H9 (cell line): ENCODE data around the gene DGCR8. TPM values are rescaled to one million over a fixed set of nuclear protein-coding genes. Genes with fewer than 3 reads are reported as not detected.

Source experiments
- DNase-seq: peaks from one replicate; pipeline ENCODE4 v3.0.0-alpha.2; 2017
- H2AFZ ChIP-seq: one replicate; pipeline ENCODE4 v1.6.1; 2013; ENCODE audit warnings: mild to moderate bottlenecking, low read length, control low read depth, moderate library complexity
- H2AK5ac ChIP-seq: 2 replicates; pipeline ENCODE4 v1.6.1; 2013; ENCODE audit warnings: low read length, control low read depth, mixed read lengths; ENCODE audit not compliant: insufficient read length
- H2BK120ac ChIP-seq: one replicate; pipeline ENCODE4 v1.6.1; 2013; ENCODE audit warnings: low read depth, mild to moderate bottlenecking, low read length, control low read depth, inconsistent platforms; ENCODE audit not compliant: poor library complexity, severe bottlenecking
- H2BK12ac ChIP-seq: 2 replicates; pipeline ENCODE4 v1.6.1; 2013; ENCODE audit warnings: low read length, control low read depth, mixed read lengths, low read depth; ENCODE audit not compliant: insufficient read length
- H2BK15ac ChIP-seq: 2 replicates; pipeline ENCODE4 v1.6.1; 2013; ENCODE audit warnings: low read depth, low read length, control low read depth
- H2BK20ac ChIP-seq: one replicate; pipeline ENCODE4 v1.6.1; 2013; ENCODE audit warnings: low read depth, mild to moderate bottlenecking, low read length, control low read depth, inconsistent platforms; ENCODE audit not compliant: poor library complexity, severe bottlenecking
- H2BK5ac ChIP-seq: 2 replicates; pipeline ENCODE4 v1.6.1; 2013; ENCODE audit warnings: low read length, control low read depth, mixed read lengths; ENCODE audit not compliant: insufficient read length
- H3K14ac ChIP-seq: 2 replicates; pipeline ENCODE4 v1.6.1; 2013; ENCODE audit warnings: low read length, control low read depth; ENCODE audit not compliant: insufficient read depth
- H3K18ac ChIP-seq: 2 replicates; pipeline ENCODE4 v1.6.1; 2013; ENCODE audit warnings: low read depth, mild to moderate bottlenecking, mixed read lengths, low read length, control low read depth; ENCODE audit not compliant: insufficient read length
- H3K23ac ChIP-seq: 2 replicates; pipeline ENCODE4 v1.6.1; 2013; ENCODE audit warnings: low read length, control low read depth, mixed read lengths, low read depth; ENCODE audit not compliant: insufficient read length
- H3K23me2 ChIP-seq: 2 replicates; pipeline ENCODE4 v1.6.1; 2013; ENCODE audit warnings: low read depth, mild to moderate bottlenecking, mixed read lengths, low read length, control low read depth; ENCODE audit not compliant: insufficient read length, poor library complexity, severe bottlenecking
- H3K27ac ChIP-seq: 2 replicates; pipeline ENCODE4 v1.5.1; 2013; ENCODE audit warnings: low read length, control low read depth, mixed read lengths, low read depth; ENCODE audit not compliant: insufficient read length
- H3K27me3 ChIP-seq: 2 replicates; pipeline ENCODE4 v1.6.1; 2013; ENCODE audit warnings: low read length, control low read depth, inconsistent platforms; ENCODE audit not compliant: insufficient read depth
- H3K4ac ChIP-seq: 2 replicates; pipeline ENCODE4 v1.6.1; 2013; ENCODE audit warnings: low read depth, mild to moderate bottlenecking, control low read depth, inconsistent platforms, low read length, moderate library complexity
- H3K4me1 ChIP-seq: 2 replicates; pipeline ENCODE4 v1.6.1; 2013; ENCODE audit warnings: low read length, control low read depth, inconsistent platforms; ENCODE audit not compliant: insufficient read depth
- H3K4me2 ChIP-seq: 2 replicates; pipeline ENCODE4 v1.6.1; 2013; ENCODE audit warnings: low read length, control low read depth, mixed read lengths; ENCODE audit not compliant: insufficient read length, insufficient read depth
- H3K56ac ChIP-seq: 2 replicates; pipeline ENCODE4 v1.6.1; 2013; ENCODE audit warnings: low read depth, mild to moderate bottlenecking, mixed read lengths, low read length, control low read depth; ENCODE audit not compliant: insufficient read length
- H3K79me1 ChIP-seq: 2 replicates; pipeline ENCODE4 v1.6.1; 2013; ENCODE audit warnings: low read depth, mild to moderate bottlenecking, moderate library complexity, low read length, control low read depth, inconsistent platforms; ENCODE audit not compliant: insufficient read depth, poor library complexity, severe bottlenecking
- H3K79me2 ChIP-seq: 2 replicates; pipeline ENCODE4 v1.6.1; 2013; ENCODE audit warnings: low read length, control low read depth, inconsistent platforms; ENCODE audit not compliant: insufficient read depth
- H3K9ac ChIP-seq: 2 replicates; pipeline ENCODE4 v1.6.1; 2013; ENCODE audit warnings: low read length, control low read depth, mixed read lengths; ENCODE audit not compliant: insufficient read length; ENCODE audit errors: extremely low read depth
- H3K9me3 ChIP-seq: one replicate; pipeline ENCODE4 v1.6.1; 2013; ENCODE audit warnings: low read depth, low read length, inconsistent platforms; ENCODE audit not compliant: control insufficient read depth
- H3T11ph ChIP-seq: one replicate; pipeline ENCODE4 v1.6.1; 2013; ENCODE audit warnings: mild to moderate bottlenecking, low read length, control low read depth, inconsistent platforms
- H4K20me1 ChIP-seq: one replicate; pipeline ENCODE4 v1.6.1; 2013; ENCODE audit not compliant: control insufficient read depth, insufficient read length, insufficient read depth
- H4K5ac ChIP-seq: 2 replicates; pipeline ENCODE4 v1.6.1; 2013; ENCODE audit warnings: low read depth, mild to moderate bottlenecking, mixed read lengths, low read length, control low read depth; ENCODE audit not compliant: insufficient read length
- H4K8ac ChIP-seq: replicated peaks from 2 replicates; pipeline ENCODE4 v1.6.1; 2013; ENCODE audit warnings: low read length, control low read depth, mixed read lengths, low read depth; ENCODE audit not compliant: insufficient read length
- H4K91ac ChIP-seq: 2 replicates; pipeline ENCODE4 v1.6.1; 2013; ENCODE audit warnings: low read depth, mild to moderate bottlenecking, moderate library complexity, mixed read lengths, low read length, control low read depth; ENCODE audit not compliant: insufficient read length
- H3K27ac Mint-ChIP-seq, 3 experiments: 2 replicates in 2 of 3; 3 replicates in 1 of 3; pipeline ENCODE4 v1.8.0; 2020 to 2021; ENCODE audit warnings: mixed read lengths in 3 of 3, mild to moderate bottlenecking in 1 of 3, moderate library complexity in 1 of 3
- H3K27me3 Mint-ChIP-seq: 2 replicates; pipeline ENCODE4 v1.8.0; 2021; ENCODE audit warnings: low read depth, mild to moderate bottlenecking, moderate library complexity, mixed read lengths
- H3K36me3 Mint-ChIP-seq, 3 experiments: 2 replicates in 2 of 3; 3 replicates in 1 of 3; pipeline ENCODE4 v1.8.0; 2020 to 2021; ENCODE audit warnings: low read depth in 3 of 3, mixed read lengths in 3 of 3; ENCODE audit not compliant: insufficient read depth in 1 of 3
- H3K4me1 Mint-ChIP-seq, 2 experiments: 2 replicates each; pipeline ENCODE4 v1.8.0; 2020; ENCODE audit warnings: mixed read lengths in 2 of 2
- H3K4me3 Mint-ChIP-seq, 2 experiments: 2 replicates in 1 of 2; 3 replicates in 1 of 2; pipeline ENCODE4 v1.8.0; 2020 to 2021; ENCODE audit warnings: mild to moderate bottlenecking in 2 of 2, mixed read lengths in 2 of 2, moderate library complexity in 1 of 2
- H3K9me3 Mint-ChIP-seq, 2 experiments: 2 replicates in 1 of 2; 3 replicates in 1 of 2; pipeline ENCODE4 v1.8.0; 2020; ENCODE audit warnings: mild to moderate bottlenecking in 2 of 2, mixed read lengths in 2 of 2, moderate library complexity in 1 of 2
- WGBS: extraction: QIAGEN DNeasy Blood & Tissue Kit; methylation state at CpG from one replicate; pipeline ENCODE4 v1.1.7; 2013; ENCODE audit warnings: missing lambda C conversion rate, low lambda C conversion rate, mixed read lengths; ENCODE audit not compliant: insufficient read length; ENCODE audit errors: extremely low coverage; 5-methylcytosine and 5-hydroxymethylcytosine counted together
- total RNA-seq: library from RNA; stranded (reverse); gene quantifications from 2 replicates; pipeline ENCODE4 v1.2.1, GENCODE V29; 2021
- TF ChIP-seq, protein P1 (sequence below): fragments of 200-600 bp; sonication (generic); conservative IDR thresholded peaks from 3 replicates; pipeline ENCODE4 v1.8.0; 2021; ENCODE audit warnings: antibody characterized with exemption, mild to moderate bottlenecking

The DGCR8 gene
- total RNA-seq, 1 experiment from 2014 or later, result 74.5 TPM

DNA sequence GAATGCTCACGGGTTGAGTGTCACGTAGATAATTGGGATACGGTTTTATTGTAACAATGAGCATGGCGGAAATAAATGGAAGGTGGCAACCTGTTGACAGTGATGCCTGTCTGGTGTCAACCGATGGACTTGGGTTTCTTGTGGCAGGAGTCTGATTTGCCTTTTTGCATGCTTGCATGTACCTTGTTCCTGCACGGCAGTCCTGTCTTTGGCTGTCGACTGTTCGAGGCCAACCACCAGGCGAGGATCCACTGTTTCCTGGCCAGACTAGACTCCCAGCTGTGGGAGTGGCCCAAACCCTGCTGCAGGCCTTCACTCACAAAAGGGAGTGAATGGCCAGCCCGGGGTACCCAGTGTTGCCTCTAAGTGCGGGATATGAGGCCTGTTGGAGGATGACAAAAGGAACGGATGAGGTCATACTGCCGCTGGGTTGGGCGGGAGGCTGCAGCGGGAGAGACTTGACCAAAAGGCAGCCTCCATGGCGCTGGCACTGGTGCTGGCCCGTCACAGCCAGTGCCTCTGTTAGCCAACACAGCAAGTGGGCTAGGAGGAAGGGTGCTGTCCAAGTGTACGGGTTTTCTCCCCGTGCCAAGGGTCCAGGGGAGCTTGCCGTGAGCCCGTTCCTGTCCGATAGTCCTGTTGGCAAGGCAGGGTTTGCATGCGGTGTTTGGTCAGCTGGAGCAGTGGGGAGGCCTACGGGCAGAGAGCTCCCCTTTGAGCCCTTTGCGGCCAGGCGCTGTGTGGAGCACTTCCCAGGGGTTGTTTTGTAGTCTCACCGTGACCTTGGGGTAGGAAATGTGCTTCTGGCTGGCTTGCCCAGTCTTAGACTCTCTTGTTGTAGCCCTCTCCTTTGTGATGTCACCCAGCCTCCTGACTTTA lies 974 bp downstream of the DGCR8 start:
- H3K18ac ChIP-seq, result peak overlapping the region; percentile 89
- no peaks in the 10 kb centered on the region for H3K27me3 ChIP-seq
- H3K56ac ChIP-seq, result peak overlapping the region; percentile 30
- peak overlapping the region; percentile 85 for H2AK5ac ChIP-seq
- H2BK5ac ChIP-seq, result no peak overlapping the region
- H2BK15ac ChIP-seq, result no peak overlapping the region
- H3K27me3 Mint-ChIP-seq, result no peaks in the 10 kb centered on the region
- peak overlapping the region; percentile 90 for H2BK120ac ChIP-seq
- peaks cover 2% of the 10 kb centered on the region; the same call in 1 of the 2 replicates for H3K4me1 ChIP-seq
- no peak overlapping the region for H4K91ac ChIP-seq
- peak; percentile 56 for DNase-seq
- peak overlapping the region; percentile 99 for H3K9ac ChIP-seq
- peak overlapping the region; percentile 92 for H3K14ac ChIP-seq
- no CpG with 5 or more reads among the region's 27 CpGs for WGBS
- H3K4ac ChIP-seq, result peak overlapping the region; percentile 19
- H3K27ac Mint-ChIP-seq, result peak overlapping the region; percentile 91 to 98 (median 96)
- H3K27ac ChIP-seq, result peak overlapping the region; percentile 70
- H3K79me1 ChIP-seq, result peaks cover 17% of the 10 kb centered on the region
- TF ChIP-seq, protein P1, sequence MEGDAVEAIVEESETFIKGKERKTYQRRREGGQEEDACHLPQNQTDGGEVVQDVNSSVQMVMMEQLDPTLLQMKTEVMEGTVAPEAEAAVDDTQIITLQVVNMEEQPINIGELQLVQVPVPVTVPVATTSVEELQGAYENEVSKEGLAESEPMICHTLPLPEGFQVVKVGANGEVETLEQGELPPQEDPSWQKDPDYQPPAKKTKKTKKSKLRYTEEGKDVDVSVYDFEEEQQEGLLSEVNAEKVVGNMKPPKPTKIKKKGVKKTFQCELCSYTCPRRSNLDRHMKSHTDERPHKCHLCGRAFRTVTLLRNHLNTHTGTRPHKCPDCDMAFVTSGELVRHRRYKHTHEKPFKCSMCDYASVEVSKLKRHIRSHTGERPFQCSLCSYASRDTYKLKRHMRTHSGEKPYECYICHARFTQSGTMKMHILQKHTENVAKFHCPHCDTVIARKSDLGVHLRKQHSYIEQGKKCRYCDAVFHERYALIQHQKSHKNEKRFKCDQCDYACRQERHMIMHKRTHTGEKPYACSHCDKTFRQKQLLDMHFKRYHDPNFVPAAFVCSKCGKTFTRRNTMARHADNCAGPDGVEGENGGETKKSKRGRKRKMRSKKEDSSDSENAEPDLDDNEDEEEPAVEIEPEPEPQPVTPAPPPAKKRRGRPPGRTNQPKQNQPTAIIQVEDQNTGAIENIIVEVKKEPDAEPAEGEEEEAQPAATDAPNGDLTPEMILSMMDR, result no peak
- peaks cover 11 to 33% (median 22%) of the 10 kb centered on the region in 3 experiments; a peak in 6 of 7 replicates for H3K36me3 Mint-ChIP-seq
- H3K23me2 ChIP-seq, result peaks cover 8% of the 10 kb centered on the region
- peak overlapping the region; percentile 92 to 94 for H3K4me3 Mint-ChIP-seq
- no peaks in the 10 kb centered on the region for H3K9me3 ChIP-seq
- no peak overlapping the region for H2AFZ ChIP-seq
- H3K23ac ChIP-seq, result no peak overlapping the region
- no peaks in the 10 kb centered on the region for H3K9me3 Mint-ChIP-seq
- H3K79me2 ChIP-seq, result peaks cover 32% of the 10 kb centered on the region
- peak overlapping the region; percentile 100 for H3K4me2 ChIP-seq
- H4K20me1 ChIP-seq, result peaks cover 6% of the 10 kb centered on the region
- no peak overlapping the region for H2BK20ac ChIP-seq
- peaks cover 37 to 54% of the 10 kb centered on the region in 2 experiments for H3K4me1 Mint-ChIP-seq
- no peak overlapping the region for H3T11ph ChIP-seq
- peak overlapping the region; percentile 4 for H2BK12ac ChIP-seq
- H4K8ac ChIP-seq, result no peak overlapping the region
- peak overlapping the region; percentile 86 for H4K5ac ChIP-seq
